Colon (tissue), 2 donors: ENCODE results near the gene PDE2A.
"Not testable (repeated sequence)": the region's sequence is repeated elsewhere in the genome, so short reads cannot be mapped to it uniquely, and the experiment has no call there.

Experiments
- FAIRE-seq: peaks from 2 replicates; lab custom pipeline; 2012; peaks lifted over from hg19 to GRCh38; lab: Jason Lieb, UNC
- donor health status: control.
- donor health status: control.

The PDE2A gene

DNA sequence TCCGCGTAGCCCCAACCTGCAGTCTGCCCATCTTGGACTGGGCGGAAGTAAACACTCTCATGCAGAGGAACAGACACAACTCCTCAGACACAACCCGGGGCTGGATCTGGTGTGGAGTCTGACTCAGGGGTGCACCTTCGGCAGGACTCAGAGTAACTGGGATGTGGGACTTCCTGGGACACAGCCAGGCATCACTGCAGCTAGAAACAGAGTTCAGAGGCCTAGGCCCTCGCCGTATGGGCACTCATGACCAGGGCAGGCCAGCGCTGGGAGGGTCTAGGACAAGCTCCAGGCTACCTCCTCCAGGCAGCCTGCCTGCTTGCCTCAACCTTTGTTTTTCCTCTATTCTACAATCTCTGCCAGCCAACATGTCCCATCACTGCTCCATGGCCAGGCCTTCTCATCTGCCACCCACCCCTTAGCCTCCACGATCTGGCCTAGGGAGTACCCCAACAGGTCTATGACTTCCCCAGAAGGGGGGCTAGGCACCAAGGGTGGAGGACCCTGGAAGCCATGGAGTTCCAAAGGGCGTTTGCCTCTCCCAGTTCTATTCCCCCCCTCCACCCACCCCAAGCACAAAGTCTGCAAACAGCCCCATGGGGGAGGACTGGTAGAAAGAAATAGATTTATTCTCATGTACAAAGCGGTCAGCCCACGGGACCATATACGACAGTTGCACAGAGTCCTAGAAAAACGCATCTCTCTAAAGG is 98.5 kb downstream of the PDE2A start:
- no peak for FAIRE-seq

DNA sequence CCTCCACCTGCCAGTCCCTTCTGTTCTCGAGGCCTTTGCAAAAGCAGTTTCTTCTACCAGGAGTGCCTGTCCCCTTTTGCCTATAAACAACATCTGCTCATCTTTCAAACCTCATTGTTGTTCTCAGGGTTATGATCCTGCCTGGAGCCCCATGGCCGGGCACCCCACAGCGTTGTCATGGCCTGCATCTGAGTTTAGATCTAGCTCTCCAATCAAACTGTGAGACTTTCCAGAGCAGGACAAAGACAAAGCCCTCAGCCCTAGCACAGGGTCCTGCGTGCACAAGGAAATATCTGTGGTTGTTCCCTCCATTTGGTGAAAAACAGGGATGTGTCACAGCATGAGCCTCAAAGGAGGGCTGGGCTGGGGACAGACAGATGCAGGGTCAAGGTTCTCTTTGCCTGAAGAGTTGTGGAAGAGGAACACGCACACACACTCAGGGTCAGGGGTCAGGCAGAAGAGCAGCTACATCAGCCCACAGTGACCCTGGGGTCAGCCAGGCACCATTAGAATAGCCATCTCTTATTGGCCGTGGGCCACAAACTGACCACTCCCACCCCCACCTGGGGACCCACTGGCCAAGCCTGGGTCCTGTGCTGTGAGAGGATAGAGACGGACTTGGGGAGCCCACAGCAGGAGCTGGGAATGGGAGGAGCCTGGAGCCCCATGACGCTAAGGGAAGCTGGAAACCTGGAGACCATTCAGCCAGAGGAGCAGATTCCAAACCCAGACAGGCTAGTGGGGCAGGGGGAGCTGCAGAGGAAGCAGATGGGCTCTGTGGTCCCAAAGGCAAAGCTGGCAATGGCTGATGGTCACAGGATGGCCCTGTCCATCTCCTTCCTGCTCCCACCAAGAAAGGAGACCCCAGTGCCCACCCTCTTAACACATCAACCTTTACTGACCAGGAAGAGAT is 99.4 kb downstream of the PDE2A start:
- FAIRE-seq = no peak

DNA sequence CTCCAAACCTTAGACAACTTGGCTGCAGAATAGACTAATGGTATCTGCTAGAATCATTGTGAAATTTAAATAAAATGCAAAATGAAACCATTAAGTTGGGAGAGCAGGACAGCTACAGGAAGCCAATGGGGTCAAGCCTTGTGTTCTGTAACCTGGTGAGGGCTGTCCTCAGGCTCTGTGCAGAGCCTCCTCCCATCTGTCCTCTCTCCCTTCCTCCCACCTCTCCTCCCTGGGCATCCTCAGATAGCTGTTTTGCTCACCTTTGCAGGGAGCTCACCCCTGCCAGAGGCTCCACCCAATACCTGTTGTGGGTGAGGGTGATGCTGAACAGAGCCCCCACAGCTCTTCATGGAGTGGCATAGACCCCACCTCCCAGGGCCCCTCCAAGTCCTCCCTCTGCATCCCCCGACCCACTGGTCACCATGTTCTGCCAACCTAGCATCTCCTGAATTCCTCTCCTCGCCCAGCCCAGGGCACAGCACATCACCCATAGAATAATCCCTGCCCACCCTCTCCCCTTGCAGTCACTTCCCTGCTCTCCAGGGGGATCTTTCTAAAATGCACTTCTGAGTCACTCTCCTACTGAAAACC is 100.3 kb downstream of the PDE2A start:
- FAIRE-seq = no peak

DNA sequence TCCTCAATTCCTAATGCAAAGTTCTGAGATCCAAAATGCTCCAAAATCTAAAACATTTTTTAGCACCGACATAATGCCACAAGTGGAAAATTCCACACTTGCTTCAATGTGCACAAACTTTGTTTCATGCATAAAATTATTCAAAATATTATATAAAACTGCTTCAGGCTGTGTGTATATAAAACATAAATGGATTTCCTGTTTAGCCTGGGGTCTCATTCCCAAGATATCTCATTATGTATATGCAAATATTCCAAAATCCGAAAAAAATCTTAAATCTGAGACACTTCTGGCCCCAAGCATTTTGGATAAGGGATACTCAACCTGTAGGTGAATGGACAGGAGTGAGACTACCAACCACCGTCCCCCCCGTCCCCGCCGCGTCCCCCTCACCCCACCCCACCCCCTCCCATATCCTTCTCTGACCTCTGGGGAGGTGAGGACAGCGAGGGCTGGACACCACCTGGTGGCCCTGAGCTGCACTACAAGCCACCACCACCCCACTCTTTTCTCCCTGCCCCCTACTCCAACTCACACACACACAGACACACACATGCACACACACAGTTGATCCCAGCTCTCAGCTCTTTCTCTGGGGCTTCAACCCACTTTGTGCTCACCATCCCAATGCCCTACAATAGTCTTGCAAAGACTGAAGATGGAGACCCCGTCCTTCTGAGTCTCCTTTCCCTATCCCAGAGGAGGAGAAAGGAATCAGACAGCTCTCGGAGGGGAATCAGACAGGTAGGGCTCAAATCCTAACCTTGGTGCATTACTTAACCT is 101.0 kb downstream of the PDE2A start:
- no peak for FAIRE-seq

DNA sequence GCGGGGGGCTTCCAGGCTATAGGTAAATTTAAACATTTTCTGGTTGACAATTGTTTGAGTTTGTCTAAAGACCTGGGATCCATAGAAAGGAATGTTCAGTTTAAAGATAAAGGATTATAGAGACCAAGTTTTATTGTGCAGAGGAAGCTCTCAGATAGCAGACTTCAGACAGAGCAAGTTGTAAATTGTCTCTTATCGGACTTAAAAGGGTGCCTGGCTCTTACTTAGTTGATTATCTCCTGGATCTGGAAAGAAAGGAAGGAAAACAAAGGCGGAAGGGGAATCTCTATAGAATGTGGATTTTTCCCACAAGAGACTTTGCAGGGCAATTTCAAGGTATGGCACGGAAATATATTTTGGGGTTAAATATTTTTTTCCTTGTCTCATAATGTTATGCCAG is 101.7 kb downstream of the PDE2A start:
- not testable (repeated sequence) for FAIRE-seq

DNA sequence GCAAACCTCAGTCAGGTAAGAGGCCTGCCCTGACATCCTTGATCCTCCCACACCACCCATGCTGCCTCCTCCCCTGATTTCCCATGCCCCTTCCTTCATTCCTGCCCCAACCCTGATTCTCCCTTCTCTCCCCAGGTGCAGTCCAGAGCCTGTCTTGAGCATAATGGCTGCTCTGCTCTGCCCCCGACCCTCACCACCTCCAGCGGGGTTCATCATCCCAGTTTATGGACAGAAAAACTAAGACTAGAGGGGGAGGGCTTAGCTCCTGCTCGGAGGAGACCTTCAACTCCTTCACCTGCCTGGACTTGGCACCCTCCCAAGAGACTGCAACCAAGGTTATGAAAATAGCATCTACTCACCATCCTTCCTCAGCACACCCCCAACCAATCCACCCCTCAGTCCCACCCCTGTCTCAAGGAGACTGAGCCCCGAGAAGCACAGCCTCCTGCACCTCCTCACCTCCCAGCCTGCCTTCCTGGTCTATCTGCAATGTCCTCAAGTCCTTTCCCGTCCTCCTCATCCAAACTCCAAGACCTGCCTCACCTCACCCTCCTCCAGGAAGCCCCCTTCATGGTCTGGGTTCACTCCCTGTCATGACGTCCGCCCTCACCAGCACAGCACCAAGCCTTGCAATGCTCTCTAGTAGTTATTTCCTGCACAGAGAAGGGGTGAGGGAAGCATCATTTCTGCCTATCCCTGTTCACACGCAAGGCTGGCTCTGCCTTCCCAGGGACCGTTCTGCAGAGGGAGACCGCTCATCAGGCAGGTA is 103.1 kb downstream of the PDE2A start:
- FAIRE-seq = no peak

DNA sequence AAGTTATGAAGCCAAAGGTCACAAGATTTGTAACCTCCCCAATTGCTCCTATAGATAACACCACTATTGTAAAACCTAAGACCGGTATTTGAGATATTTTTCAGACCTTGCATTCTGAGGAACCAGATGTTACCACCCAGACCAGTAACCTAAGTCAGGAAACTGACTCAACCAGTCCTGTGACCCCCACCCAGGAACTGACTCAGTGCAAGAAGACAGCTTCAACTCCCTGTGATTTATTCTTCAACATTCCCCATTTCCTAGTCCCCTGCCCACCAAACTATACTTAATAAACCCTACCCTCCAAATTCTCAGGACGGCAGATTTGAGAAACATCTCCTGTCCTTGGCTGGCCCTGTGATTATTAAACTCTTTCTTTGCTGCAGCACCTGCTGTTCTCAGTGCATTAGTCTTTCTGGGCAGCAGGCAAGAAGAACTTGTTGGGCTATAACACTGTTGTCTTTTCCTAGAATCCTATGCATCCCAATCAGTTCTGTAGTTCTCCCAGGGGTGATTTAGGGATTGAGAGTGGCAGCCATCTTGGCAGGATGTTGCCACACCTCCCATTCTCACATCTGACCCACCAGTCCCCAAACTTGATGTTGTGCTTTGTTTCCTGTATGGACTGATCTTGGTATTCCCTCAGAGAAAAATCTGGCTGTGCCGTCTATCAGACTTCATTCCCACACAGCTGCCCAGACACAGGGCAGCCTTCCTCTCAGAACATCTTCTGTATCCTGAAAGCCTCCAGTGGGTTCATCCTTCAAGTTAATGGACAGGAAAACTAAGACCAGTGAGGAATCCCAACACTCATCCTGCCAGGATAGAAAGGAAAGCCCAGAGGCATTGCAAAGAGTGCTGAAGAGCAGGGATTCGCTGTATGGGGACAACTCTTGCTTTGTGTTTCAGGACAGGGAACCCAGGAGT is 104.0 kb downstream of the PDE2A start:
- no peak for FAIRE-seq

DNA sequence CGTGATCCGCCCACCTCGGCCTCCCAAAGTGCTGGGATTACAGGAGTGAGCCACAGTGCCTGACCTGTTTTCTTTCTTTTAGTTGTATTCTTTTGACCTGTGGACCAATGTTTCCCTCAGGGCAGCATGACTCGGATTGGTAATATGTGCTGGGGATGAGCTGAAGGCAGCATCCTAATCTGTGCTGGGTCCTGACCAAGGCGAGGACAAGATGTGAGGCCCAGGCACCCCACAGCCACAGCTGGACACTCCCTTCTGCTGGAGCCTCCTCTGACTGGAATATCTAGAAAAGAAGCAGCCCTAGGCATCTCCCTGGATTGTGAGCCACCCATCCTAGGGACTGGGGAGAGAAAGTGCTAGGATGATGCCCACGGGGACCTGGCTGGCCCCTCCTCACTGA is 105.4 kb downstream of the PDE2A start:
- no peak for FAIRE-seq

DNA sequence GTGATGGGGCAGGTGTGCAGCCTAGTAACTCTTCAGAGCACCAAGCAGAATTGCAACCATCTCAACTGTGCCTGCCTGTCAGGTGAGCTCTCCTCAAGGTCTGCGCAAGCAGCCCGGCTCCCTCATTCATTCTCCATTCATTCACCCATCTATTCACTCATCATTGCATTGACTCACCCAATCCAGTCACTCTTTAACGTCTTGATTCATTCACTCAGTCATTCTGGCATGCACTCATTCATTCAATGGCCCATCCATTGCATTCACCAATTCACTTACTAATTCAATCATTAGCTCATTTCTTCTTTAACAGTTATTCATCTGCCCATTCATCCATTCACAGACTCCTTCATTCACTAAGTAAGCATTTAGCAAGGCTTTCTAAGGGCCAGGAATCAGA is 111.8 kb downstream of the PDE2A start:
- FAIRE-seq = no peak

DNA sequence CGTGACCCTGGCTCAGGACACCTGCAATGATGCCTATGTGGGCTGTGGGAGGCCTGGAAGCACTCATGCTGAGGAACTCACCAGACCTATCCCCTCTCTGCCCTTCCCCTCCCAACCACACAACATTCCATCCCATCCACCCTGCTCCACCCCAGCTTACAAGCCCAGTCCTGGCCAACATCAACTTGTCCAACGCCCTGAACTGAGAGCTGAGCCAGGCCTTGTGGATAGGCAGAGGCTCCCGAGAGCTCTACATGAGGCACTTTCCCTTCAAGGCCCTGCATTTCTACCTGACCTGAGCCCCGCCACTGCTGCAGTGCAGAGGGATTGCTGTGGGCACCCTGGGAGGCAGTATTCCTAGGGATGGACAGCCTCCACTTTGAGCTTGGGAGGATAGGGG is 112.4 kb downstream of the PDE2A start:
- FAIRE-seq = no peak

DNA sequence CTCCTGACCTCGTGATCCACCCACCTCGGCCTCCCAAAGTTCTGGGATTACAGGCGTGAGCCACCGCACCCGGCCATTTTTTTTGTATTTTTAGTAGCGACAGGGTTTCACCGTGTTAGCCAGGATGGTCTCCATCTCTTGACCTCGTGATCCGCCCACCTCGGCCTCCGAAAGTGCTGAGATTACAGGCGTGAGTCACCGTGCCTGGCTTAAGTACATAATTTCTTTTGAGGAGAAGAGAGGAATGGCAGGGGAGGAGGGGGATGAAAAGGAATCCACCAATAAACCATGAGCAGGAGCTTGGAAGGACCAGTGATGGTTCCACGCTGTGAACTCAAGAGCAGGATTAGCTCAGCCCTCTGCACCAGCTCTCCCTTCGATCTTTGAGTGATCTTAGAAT is 113.4 kb downstream of the PDE2A start:
- not testable (repeated sequence) for FAIRE-seq

DNA sequence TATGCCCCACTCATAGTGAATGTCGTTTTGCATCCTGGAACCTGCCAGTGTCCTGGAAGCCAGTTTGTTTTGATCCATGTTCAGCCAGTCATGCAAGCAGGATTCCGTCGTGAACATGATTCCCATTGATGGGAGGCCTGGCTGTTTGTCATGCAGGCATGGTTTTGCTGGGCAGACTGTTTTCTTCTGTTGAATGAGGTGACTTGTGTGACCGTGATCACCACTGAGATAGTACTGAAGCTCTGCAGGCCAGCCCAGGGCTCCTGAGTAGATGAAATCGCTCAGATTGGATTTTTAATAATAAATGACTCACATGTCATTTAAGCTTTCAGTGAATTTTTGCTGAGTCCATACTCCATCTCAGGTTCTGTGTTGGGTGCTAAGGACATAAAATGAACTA is 117.8 kb downstream of the PDE2A start:
- FAIRE-seq = no peak

DNA sequence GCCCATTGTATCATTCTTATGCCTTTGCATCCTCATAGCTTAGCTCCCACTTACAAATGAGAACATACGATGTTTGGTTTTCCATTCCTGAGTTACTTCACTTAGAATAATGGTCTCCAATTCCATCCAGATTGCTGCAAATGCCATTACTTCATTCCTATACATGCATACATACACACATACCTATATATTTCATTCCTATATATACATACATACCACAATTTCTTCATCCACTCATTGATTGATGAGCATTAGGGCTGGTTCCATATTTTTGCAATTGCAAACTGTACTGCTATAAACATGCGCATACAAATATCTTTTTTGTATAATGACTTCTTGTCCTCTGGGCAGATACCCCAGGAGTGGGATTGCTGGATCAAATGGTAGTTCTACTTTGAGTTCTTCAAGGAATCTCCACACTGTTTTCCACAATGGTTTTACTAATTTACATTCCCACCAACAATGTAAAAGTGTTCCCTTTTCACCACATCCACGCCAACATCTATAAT is 119.2 kb downstream of the PDE2A start:
- not testable (repeated sequence) for FAIRE-seq

DNA sequence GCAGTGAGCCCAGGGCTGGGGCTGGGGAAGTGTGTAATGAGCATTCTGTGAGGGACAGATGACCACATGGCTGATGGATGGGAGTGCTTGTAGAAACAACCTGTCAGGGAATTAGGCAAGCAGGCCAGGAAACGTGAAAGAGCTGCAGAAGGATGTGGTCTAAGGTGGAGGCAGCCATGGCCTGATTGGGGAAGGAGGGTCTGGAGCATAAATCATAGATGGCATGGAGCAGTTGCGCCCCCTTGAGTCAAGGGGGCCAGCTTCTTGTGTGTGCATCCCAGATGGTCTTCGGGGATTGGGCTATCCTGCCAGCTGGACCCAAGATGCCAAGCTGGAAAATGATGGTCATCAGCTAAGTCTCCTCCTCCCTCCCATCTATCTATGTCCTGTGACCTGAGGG is 120.5 kb downstream of the PDE2A start:
- FAIRE-seq = no peak

DNA sequence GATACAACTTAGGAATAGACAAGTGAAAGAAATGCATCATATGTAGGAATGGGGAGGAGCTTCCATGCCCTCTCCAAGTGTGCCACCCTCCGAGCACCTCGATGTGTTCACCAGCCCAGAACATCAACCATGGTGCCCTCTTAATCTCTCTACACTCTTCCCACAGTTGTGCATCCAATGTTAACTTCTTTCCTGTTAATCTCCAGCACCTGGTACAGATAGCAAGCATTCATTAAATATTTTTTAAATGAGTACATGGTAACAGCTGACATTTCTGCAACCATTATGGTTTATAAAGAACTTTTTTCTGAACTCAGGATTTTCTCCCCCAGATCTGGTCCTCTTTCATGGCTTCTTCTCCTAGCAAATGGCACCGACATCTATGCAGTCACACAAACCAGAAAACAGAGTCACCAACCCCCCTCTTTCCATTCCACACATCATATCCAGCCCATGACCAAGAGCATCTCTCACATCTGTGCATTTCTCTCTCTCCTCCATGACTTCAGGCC is 121.8 kb downstream of the PDE2A start:
- no peak for FAIRE-seq

DNA sequence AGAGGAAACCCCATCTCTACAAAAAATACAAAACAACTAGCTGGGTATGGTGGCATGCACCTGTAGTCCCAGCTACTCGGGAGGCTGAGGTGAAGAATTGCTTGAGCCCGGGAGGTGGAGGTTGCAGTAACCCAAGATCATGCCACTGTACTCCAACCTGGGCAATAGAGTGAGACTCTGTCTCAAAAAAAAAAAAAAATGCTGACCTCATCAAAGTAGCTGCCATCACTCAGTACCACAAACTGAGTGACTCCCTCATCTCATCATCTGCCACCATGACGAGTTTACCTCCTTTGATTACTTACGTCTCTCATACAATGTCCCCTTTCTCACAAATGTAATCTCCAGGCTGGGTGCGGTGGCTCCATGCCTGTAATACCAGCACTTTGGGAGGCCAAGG is 122.7 kb downstream of the PDE2A start:
- no peak for FAIRE-seq

DNA sequence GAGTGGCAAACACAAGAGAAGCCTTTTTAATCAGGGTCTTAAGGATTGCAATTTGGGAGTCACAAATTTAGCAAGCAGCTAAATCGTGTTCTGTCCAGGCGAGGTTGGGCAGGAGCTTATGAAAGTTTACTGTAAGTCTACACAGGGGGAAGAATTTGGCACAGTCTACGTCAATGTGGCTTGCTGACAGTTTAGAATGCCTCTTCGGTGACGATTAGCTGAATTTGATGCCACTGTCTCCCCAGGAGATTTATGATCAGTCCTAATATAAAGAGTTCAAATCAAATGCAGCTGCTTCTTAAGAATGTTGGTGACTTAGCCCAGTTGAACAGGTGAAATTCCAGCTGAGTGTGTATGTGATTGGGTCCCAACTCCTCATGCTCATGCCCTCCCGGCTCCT is 125.8 kb downstream of the PDE2A start:
- FAIRE-seq = no peak

DNA sequence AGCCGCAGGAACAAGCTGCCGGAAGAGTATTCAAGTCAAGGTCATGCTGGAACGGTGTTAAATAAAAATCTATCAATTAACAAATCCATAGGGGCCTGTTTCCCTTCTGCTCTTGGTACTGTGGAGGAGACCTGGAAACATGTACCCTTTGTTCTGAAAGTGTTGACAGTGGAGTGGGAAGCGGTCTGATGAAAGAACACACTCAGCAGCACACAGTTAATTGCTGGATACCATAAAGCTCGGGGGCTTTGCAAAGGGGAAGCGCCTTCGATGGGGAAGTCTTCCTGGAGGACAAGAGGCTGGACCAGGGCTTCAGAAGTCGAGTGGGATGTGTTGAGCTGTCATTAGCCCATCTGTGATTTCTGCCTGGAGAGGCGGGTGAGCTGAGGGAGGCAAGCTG is 127.4 kb downstream of the PDE2A start:
- FAIRE-seq = no peak

DNA sequence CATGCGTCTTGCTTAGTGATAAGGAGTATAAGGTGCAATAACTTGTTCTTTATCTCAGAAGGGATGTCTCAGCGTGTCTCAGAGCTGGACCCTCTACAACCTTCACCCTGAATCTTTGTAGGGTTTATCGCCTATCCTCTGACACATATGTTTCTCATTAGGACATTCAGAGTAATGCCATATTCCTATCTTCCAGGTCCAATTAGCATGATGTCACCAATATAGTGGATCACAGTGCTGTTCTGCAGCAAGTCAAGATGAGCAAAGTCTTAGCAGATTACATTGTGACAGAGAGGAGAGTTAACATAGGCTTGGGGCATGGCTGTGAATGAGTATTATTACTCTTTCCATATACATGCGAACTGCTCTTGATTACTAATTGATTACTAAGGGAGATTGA is 129.6 kb downstream of the PDE2A start:
- FAIRE-seq = no peak
